GM12874 (cell line): ENCODE data around the gene GJD4.

Source experiments
- TF ChIP-seq, protein P1 (sequence below): IDR thresholded peaks from 2 replicates; pipeline ENCODE4 v1.5.1; 2011; ENCODE audit warnings: low read depth, mild to moderate bottlenecking, control low read depth, low read length, moderate library complexity; ENCODE audit not compliant: insufficient read depth

Gene GJD4

DNA sequence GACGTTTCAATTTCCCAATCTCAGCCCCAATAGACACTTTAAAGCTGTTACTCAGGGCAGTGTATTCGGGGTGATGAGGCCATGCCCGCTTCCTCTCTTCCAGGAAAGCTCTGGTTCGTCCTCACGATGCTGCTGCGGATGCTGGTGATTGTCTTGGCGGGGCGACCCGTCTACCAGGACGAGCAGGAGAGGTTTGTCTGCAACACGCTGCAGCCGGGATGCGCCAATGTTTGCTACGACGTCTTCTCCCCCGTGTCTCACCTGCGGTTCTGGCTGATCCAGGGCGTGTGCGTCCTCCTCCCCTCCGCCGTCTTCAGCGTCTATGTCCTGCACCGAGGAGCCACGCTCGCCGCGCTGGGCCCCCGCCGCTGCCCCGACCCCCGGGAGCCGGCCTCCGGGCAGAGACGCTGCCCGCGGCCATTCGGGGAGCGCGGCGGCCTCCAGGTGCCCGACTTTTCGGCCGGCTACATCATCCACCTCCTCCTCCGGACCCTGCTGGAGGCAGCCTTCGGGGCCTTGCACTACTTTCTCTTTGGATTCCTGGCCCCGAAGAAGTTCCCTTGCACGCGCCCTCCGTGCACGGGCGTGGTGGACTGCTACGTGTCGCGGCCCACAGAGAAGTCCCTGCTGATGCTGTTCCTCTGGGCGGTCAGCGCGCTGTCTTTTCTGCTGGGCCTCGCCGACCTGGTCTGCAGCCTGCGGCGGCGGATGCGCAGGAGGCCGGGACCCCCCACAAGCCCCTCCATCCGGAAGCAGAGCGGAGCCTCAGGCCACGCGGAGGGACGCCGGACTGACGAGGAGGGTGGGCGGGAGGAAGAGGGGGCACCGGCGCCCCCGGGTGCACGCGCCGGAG is 2.6 kb downstream of the GJD4 start:
- TF ChIP-seq, protein P1, sequence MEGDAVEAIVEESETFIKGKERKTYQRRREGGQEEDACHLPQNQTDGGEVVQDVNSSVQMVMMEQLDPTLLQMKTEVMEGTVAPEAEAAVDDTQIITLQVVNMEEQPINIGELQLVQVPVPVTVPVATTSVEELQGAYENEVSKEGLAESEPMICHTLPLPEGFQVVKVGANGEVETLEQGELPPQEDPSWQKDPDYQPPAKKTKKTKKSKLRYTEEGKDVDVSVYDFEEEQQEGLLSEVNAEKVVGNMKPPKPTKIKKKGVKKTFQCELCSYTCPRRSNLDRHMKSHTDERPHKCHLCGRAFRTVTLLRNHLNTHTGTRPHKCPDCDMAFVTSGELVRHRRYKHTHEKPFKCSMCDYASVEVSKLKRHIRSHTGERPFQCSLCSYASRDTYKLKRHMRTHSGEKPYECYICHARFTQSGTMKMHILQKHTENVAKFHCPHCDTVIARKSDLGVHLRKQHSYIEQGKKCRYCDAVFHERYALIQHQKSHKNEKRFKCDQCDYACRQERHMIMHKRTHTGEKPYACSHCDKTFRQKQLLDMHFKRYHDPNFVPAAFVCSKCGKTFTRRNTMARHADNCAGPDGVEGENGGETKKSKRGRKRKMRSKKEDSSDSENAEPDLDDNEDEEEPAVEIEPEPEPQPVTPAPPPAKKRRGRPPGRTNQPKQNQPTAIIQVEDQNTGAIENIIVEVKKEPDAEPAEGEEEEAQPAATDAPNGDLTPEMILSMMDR: no peak

DNA sequence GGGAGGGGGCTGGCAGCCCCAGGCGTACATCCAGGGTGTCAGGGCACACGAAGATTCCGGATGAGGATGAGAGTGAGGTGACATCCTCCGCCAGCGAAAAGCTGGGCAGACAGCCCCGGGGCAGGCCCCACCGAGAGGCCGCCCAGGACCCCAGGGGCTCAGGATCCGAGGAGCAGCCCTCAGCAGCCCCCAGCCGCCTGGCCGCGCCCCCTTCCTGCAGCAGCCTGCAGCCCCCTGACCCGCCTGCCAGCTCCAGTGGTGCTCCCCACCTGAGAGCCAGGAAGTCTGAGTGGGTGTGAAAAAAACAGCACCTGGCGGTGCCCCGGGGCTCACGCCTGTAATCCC is 3.2 kb downstream of the GJD4 start:
- TF ChIP-seq, protein P1: no peak

DNA sequence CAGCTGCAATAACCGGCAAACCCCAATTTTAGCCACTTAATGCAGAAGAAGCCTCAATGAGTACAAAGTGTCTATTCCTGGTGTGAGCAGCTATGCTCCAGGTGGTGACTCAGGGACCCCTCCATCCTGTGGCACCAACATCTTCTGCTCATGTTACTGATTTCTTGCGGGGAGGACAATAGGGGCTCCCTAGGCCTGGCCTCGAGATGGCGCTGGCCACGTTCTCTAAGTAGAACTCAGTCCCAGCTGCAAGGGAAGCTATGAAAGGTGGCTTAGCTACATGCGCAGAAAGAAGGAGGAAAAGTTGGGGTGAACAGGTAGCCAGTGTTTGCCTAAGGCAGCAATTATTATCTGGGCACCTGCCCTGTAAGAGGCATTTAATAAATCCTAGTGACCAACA is 6.6 kb downstream of the GJD4 start:
- TF ChIP-seq, protein P1: no peak

DNA sequence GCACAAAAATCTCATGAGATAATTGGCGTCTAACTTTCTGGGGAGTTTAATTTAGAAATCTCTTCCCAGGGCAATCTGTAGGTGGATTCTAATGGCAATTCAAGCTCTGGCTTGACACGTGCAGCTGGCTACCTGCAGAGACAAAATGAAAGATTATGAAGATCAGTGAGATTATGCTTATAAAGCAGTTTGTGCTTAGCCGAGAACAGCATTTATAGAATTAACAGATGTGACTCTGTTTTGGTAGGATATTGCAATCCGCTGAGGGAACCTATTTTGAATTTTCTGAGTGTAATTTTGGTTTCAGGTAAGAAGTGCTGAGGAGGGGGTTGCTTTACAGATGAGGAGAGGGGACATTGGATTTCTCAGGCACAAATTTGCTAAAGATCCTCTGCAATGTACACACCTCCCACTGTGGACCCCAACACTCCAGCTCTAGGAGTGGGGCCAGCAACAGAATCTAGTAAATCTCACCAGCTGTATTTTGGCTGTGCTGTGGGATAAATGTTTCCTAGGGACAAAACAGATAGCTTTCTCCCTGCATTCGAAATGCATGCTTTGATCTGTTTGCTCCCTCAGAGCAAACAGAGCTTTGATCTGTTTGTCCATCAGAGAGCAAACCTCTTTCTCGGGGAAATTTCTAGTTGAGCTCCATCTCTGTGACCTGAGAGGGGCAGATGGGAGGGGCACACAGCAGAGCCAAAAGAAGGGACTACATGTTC is 7.4 kb downstream of the GJD4 start:
- TF ChIP-seq, protein P1: no peak

DNA sequence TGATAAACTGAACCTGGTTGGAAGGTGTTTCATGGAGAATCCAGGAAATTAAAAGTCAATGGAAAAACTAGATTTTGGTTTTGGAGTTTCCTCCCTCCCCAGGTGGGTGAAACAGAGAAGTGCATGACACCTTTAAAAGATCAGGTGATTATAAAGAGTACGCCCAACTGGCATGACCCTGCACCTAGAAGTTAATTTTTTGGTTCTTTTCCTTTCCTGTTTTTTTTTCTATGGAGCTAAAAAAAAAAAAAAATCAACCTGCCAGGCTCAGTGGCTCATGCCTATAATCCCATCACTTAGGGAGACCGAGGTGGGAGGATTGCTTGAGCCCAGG is 7.9 kb downstream of the GJD4 start:
- TF ChIP-seq, protein P1: no peak

DNA sequence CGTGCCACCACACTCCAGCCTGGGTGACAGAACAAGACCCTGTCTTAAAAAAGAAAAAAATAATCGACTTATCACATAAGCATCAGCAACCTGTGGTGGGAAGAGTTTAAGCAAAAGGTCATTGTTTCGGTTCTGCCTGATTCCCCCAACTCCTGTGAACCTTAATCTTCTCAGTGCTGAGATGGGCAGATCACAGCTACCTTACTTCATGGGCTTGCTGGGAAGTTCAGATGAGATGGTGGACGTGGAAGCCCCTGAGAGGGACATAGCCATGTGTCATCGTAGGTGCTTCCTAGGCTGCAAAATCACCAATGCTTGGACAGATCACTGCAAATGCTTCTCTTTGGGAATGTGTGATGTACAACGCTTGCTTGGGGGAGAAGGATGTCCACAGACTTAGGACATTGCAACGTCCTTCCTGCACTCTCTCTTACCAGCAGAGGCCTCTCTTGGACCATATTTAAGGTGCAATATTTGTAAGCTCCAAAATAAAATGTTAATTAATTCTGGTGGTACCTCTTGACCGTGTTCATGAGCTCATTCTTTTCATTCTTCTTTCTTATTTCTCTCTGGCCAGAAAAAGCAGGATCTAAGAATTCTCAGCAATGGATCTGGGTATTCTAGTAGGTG is 8.6 kb downstream of the GJD4 start:
- TF ChIP-seq, protein P1: no peak

DNA sequence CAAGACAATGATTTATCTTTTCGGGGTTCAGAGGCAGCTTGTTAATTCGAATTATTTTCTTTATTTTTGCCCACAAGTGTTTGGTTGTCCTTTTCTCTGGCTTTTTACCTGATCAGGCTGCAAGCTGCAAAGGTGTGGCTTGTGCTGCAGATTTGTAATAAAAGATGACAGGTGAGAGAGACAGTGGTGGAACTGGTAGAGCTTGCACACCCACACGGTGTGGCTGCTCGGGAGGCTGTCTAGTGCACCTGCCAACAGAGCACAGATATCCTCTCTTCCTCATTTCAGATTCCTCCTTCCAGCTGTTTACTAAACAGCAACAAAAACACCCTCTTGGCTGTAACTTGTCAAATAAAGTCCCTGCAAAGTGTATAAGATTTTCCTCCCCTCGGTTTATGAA is 9.2 kb downstream of the GJD4 start:
- TF ChIP-seq, protein P1: no peak
